Measurements from ENCODE around the gene TEAD3.
"Not testable (repeated sequence)": the region's sequence is repeated elsewhere in the genome, so short reads cannot be mapped to it uniquely, and the experiment has no call there.

The TEAD3 gene

GRCh38 chr6:35516712-35517111 lies 19.8 kb upstream of the TEAD3 start:
- no peak for DNase-seq
- in situ Hi-C loops (cut with HindIII; ENCODE audit: low pct_ligation_motif_present, low pct_unique_long_range_greater_than_20kb, low sequenced_read_pairs), result no loop called here

GRCh38 chr6:35515939-35516338 lies 19.1 kb upstream of the TEAD3 start:
- in situ Hi-C loops (cut with HindIII; ENCODE audit: low pct_ligation_motif_present, low pct_unique_long_range_greater_than_20kb, low sequenced_read_pairs); DNase-seq: not testable (repeated sequence)

GRCh38 chr6:35514587-35514986 lies 17.7 kb upstream of the TEAD3 start:
- in situ Hi-C loops (cut with HindIII; ENCODE audit: low pct_ligation_motif_present, low pct_unique_long_range_greater_than_20kb, low sequenced_read_pairs), result no loop called here
- no peak for DNase-seq

- DNase-seq, result no peak
- in situ Hi-C loops (cut with HindIII; ENCODE audit: low pct_ligation_motif_present, low pct_unique_long_range_greater_than_20kb, low sequenced_read_pairs), result no loop called here
These were observed 15.9 kb upstream of the TEAD3 start, which contains the start of gene TULP1 for GRCh38 chr6:35512740-35513139. TULP1 (minus strand) TSS chr6:35512896; CDS start chr6:35512858, 38 bp downstream.

- no peak for DNase-seq
- in situ Hi-C loops (cut with HindIII; ENCODE audit: low pct_ligation_motif_present, low pct_unique_long_range_greater_than_20kb, low sequenced_read_pairs), result no loop called here
These were observed 15.1 kb upstream of the TEAD3 start for GRCh38 chr6:35512006-35512405.

GRCh38 chr6:35511562-35511941 lies 14.7 kb upstream of the TEAD3 start:
- no peak for DNase-seq
- in situ Hi-C loops (cut with HindIII; ENCODE audit: low pct_ligation_motif_present, low pct_unique_long_range_greater_than_20kb, low sequenced_read_pairs), result no loop called here

- in situ Hi-C loops (cut with HindIII; ENCODE audit: low pct_ligation_motif_present, low pct_unique_long_range_greater_than_20kb, low sequenced_read_pairs), result no loop called here
These were observed 14.2 kb upstream of the TEAD3 start for GRCh38 chr6:35510916-35511561.

GRCh38 chr6:35508542-35508941 lies 11.7 kb upstream of the TEAD3 start:
- no peak for DNase-seq
- in situ Hi-C loops (cut with HindIII; ENCODE audit: low pct_ligation_motif_present, low pct_unique_long_range_greater_than_20kb, low sequenced_read_pairs), result no loop called here

More at GRCh38 chr6:35510916-35511561, 14.2 kb upstream of the TEAD3 start:
- DNase-seq, result no peak

GRCh38 chr6:35508027-35508426 lies 11.1 kb upstream of the TEAD3 start:
- DNase-seq, result no peak
- in situ Hi-C loops (cut with HindIII; ENCODE audit: low pct_ligation_motif_present, low pct_unique_long_range_greater_than_20kb, low sequenced_read_pairs), result no loop called here

GRCh38 chr6:35507221-35507620 lies 10.3 kb upstream of the TEAD3 start:
- in situ Hi-C loops (cut with HindIII; ENCODE audit: low pct_ligation_motif_present, low pct_unique_long_range_greater_than_20kb, low sequenced_read_pairs), result no loop called here

GRCh38 chr6:35506536-35506935 lies 9.7 kb upstream of the TEAD3 start:
- DNase-seq, result no peak
- in situ Hi-C loops (cut with HindIII; ENCODE audit: low pct_ligation_motif_present, low pct_unique_long_range_greater_than_20kb, low sequenced_read_pairs), result no loop called here

More at GRCh38 chr6:35507221-35507620, 10.3 kb upstream of the TEAD3 start:
- no peak for DNase-seq

- no peak for DNase-seq
- in situ Hi-C loops (cut with HindIII; ENCODE audit: low pct_ligation_motif_present, low pct_unique_long_range_greater_than_20kb, low sequenced_read_pairs), result no loop called here
These were observed 9.1 kb upstream of the TEAD3 start for GRCh38 chr6:35505999-35506412.

GRCh38 chr6:35503534-35503933 lies 6.7 kb upstream of the TEAD3 start:
- no peak for DNase-seq
- in situ Hi-C loops (cut with HindIII; ENCODE audit: low pct_ligation_motif_present, low pct_unique_long_range_greater_than_20kb, low sequenced_read_pairs), result no loop called here

GRCh38 chr6:35501784-35502183 lies 4.9 kb upstream of the TEAD3 start:
- in situ Hi-C loops (cut with HindIII; ENCODE audit: low pct_ligation_motif_present, low pct_unique_long_range_greater_than_20kb, low sequenced_read_pairs), result no loop called here
- DNase-seq, result no peak

GRCh38 chr6:35500782-35501181 lies 3.9 kb upstream of the TEAD3 start:
- in situ Hi-C loops (cut with HindIII; ENCODE audit: low pct_ligation_motif_present, low pct_unique_long_range_greater_than_20kb, low sequenced_read_pairs), result no loop called here
- no peak for DNase-seq

GRCh38 chr6:35499372-35499771 lies 2.5 kb upstream of the TEAD3 start:
- in situ Hi-C loops (cut with HindIII; ENCODE audit: low pct_ligation_motif_present, low pct_unique_long_range_greater_than_20kb, low sequenced_read_pairs), result no loop called here
- DNase-seq, result no peak

- DNase-seq, result no peak
- in situ Hi-C loops (cut with HindIII; ENCODE audit: low pct_ligation_motif_present, low pct_unique_long_range_greater_than_20kb, low sequenced_read_pairs), result no loop called here
These were observed 1.7 kb upstream of the TEAD3 start for GRCh38 chr6:35498422-35499067.

GRCh38 chr6:35497571-35498421 lies 917 bp upstream of the TEAD3 start:
- peak; percentile 17 for DNase-seq
- in situ Hi-C loops (cut with HindIII; ENCODE audit: low pct_ligation_motif_present, low pct_unique_long_range_greater_than_20kb, low sequenced_read_pairs), result no loop called here

- in situ Hi-C loops (cut with HindIII; ENCODE audit: low pct_ligation_motif_present, low pct_unique_long_range_greater_than_20kb, low sequenced_read_pairs), result no loop called here
- DNase-seq, result peak; percentile 35
These were observed 641 bp downstream of the TEAD3 start for GRCh38 chr6:35496036-35496840.

All from ACHN (cell line).